Central memory CD8-positive, alpha-beta T cell (primary cell): ENCODE data around the gene RAD51B.

Experiments
- ATAC-seq: fragments of 150-1000 bp; cut with Tn5 transposase; replicated peaks from 2 replicates; pipeline ENCODE4 v1.10.0; 2022; ENCODE audit warnings: mild to moderate bottlenecking, moderate FRiP score, moderate number of reproducible peaks; ENCODE audit not compliant: poor library complexity, severe bottlenecking; ENCODE audit errors: extremely low read depth
- DNase-seq, 2 donors: peaks; one replicate each; pipeline ENCODE4 v3.0.0; 2021; ENCODE audit warnings: low spot score in 2 of 2
- H3K27ac Mint-ChIP-seq: one replicate; pipeline ENCODE4 v1.8.0; 2022; ENCODE audit warnings: low read depth, mild to moderate bottlenecking, moderate library complexity, mixed read lengths
- H3K27me3 Mint-ChIP-seq: one replicate; pipeline ENCODE4 v1.8.0; 2022; ENCODE audit warnings: mixed read lengths
- H3K36me3 Mint-ChIP-seq: one replicate; pipeline ENCODE4 v1.8.0; 2022; ENCODE audit warnings: mild to moderate bottlenecking, moderate library complexity, mixed read lengths; ENCODE audit not compliant: insufficient read depth
- H3K4me1 Mint-ChIP-seq: one replicate; pipeline ENCODE4 v1.8.0; 2022; ENCODE audit warnings: mixed read lengths
- H3K4me3 Mint-ChIP-seq: one replicate; pipeline ENCODE4 v1.8.0; 2022; ENCODE audit warnings: mild to moderate bottlenecking, moderate library complexity, mixed read lengths
- H3K9me3 Mint-ChIP-seq: one replicate; pipeline ENCODE4 v1.8.0; 2022; ENCODE audit warnings: mixed read lengths

Gene RAD51B

GRCh38 chr14:68190032-68190431 is 370.5 kb downstream of the RAD51B start:
- no peaks in the 10 kb centered on the region for H3K36me3 Mint-ChIP-seq
- H3K4me1 Mint-ChIP-seq: no peaks in the 10 kb centered on the region
- DNase-seq (no peak), ATAC-seq (no peak)
- H3K27me3 Mint-ChIP-seq: no peaks in the 10 kb centered on the region
- no peak overlapping the region for H3K4me3 Mint-ChIP-seq
- no peak overlapping the region for H3K27ac Mint-ChIP-seq
- no peaks in the 10 kb centered on the region for H3K9me3 Mint-ChIP-seq

- no peak overlapping the region for H3K4me3 Mint-ChIP-seq
- no peaks in the 10 kb centered on the region for H3K4me1 Mint-ChIP-seq
- no peaks in the 10 kb centered on the region for H3K36me3 Mint-ChIP-seq
- H3K27ac Mint-ChIP-seq: no peak overlapping the region
- H3K9me3 Mint-ChIP-seq: no peaks in the 10 kb centered on the region
- DNase-seq (no peak), ATAC-seq (no peak)
- no peaks in the 10 kb centered on the region for H3K27me3 Mint-ChIP-seq
Observed at GRCh38 chr14:68191567-68192321, 372.2 kb downstream of the RAD51B start.

GRCh38 chr14:68192935-68193334 is 373.4 kb downstream of the RAD51B start:
- ATAC-seq (no peak), DNase-seq (no peak)
- no peaks in the 10 kb centered on the region for H3K36me3 Mint-ChIP-seq
- H3K9me3 Mint-ChIP-seq: no peaks in the 10 kb centered on the region
- no peak overlapping the region for H3K4me3 Mint-ChIP-seq
- no peak overlapping the region for H3K27ac Mint-ChIP-seq
- H3K27me3 Mint-ChIP-seq: no peaks in the 10 kb centered on the region
- H3K4me1 Mint-ChIP-seq: no peaks in the 10 kb centered on the region

- Mint-ChIP-seq H3K9me3 (no peaks in the 10 kb centered on the region), H3K27me3 (no peaks in the 10 kb centered on the region), H3K4me3 (no peak overlapping the region), H3K27ac (no peak overlapping the region), H3K36me3 (no peaks in the 10 kb centered on the region), H3K4me1 (no peaks in the 10 kb centered on the region)
- ATAC-seq (no peak), DNase-seq (no peak)
Observed at GRCh38 chr14:68193970-68194681, 374.5 kb downstream of the RAD51B start.

- Mint-ChIP-seq H3K4me3 (no peak overlapping the region), H3K27me3 (no peaks in the 10 kb centered on the region), H3K9me3 (no peaks in the 10 kb centered on the region), H3K27ac (no peak overlapping the region), H3K4me1 (no peaks in the 10 kb centered on the region), H3K36me3 (no peaks in the 10 kb centered on the region)
- DNase-seq: no peak
- no peak for ATAC-seq
Observed at GRCh38 chr14:68195126-68195525, 375.5 kb downstream of the RAD51B start.

GRCh38 chr14:68198713-68199495 is 379.3 kb downstream of the RAD51B start:
- Mint-ChIP-seq H3K4me3 (no peak overlapping the region), H3K27ac (no peak overlapping the region), H3K4me1 (no peaks in the 10 kb centered on the region), H3K36me3 (no peaks in the 10 kb centered on the region), H3K27me3 (no peaks in the 10 kb centered on the region), H3K9me3 (no peaks in the 10 kb centered on the region)
- DNase-seq (no peak), ATAC-seq (no peak)

- Mint-ChIP-seq H3K27ac (no peak overlapping the region), H3K9me3 (no peaks in the 10 kb centered on the region), H3K36me3 (no peaks in the 10 kb centered on the region), H3K27me3 (no peaks in the 10 kb centered on the region), H3K4me1 (no peaks in the 10 kb centered on the region), H3K4me3 (no peak overlapping the region)
- DNase-seq: no peak
- ATAC-seq: no peak
Observed at GRCh38 chr14:68199554-68200151, 380.1 kb downstream of the RAD51B start.

GRCh38 chr14:68203871-68204270 is 384.3 kb downstream of the RAD51B start:
- Mint-ChIP-seq H3K9me3 (no peaks in the 10 kb centered on the region), H3K4me3 (no peak overlapping the region), H3K36me3 (no peaks in the 10 kb centered on the region), H3K4me1 (peaks cover 5% of the 10 kb centered on the region), H3K27me3 (no peaks in the 10 kb centered on the region), H3K27ac (no peak overlapping the region)
- ATAC-seq: no peak
- DNase-seq: no peak

- Mint-ChIP-seq H3K36me3 (no peaks in the 10 kb centered on the region), H3K27me3 (no peaks in the 10 kb centered on the region), H3K4me3 (no peak overlapping the region), H3K27ac (no peak overlapping the region), H3K9me3 (no peaks in the 10 kb centered on the region), H3K4me1 (peaks cover 36% of the 10 kb centered on the region)
- DNase-seq: no peak
- ATAC-seq: no peak
Observed at GRCh38 chr14:68208218-68208617, 388.6 kb downstream of the RAD51B start.

GRCh38 chr14:68208626-68209317 is 389.2 kb downstream of the RAD51B start:
- Mint-ChIP-seq H3K27me3 (no peaks in the 10 kb centered on the region), H3K27ac (peak overlapping the region; percentile 16), H3K4me1 (peaks cover 42% of the 10 kb centered on the region), H3K4me3 (peak overlapping the region; percentile 34), H3K9me3 (no peaks in the 10 kb centered on the region), H3K36me3 (no peaks in the 10 kb centered on the region)
- ATAC-seq (no peak), DNase-seq (no peak)

- H3K4me3 Mint-ChIP-seq: peak overlapping the region; percentile 74
- H3K27me3 Mint-ChIP-seq: no peaks in the 10 kb centered on the region
- H3K4me1 Mint-ChIP-seq: peaks cover 58% of the 10 kb centered on the region
- DNase-seq (peak in 1 of 2 donors; percentile 13), ATAC-seq (peak; percentile 83)
- H3K27ac Mint-ChIP-seq: peak overlapping the region; percentile 16
- no peaks in the 10 kb centered on the region for H3K9me3 Mint-ChIP-seq
- no peaks in the 10 kb centered on the region for H3K36me3 Mint-ChIP-seq
Observed at GRCh38 chr14:68210729-68211299, 391.2 kb downstream of the RAD51B start.

- Mint-ChIP-seq H3K27ac (peak overlapping the region; percentile 16), H3K4me1 (peaks cover 58% of the 10 kb centered on the region), H3K9me3 (no peaks in the 10 kb centered on the region), H3K4me3 (peak overlapping the region; percentile 74), H3K27me3 (no peaks in the 10 kb centered on the region), H3K36me3 (no peaks in the 10 kb centered on the region)
- DNase-seq (no peak), ATAC-seq (no peak)
Observed at GRCh38 chr14:68211421-68211820, 391.8 kb downstream of the RAD51B start.
